Suppressor macrophage (primary cell): ENCODE data around the gene RPL10A.
"Not testable (repeated sequence)": the region's sequence is repeated elsewhere in the genome, so short reads cannot be mapped to it uniquely, and the experiment has no call there.

Experiments
- DNase-seq, 4 experiments: peaks; one replicate each; pipeline ENCODE4 v3.0.0-alpha.2; 2020 to 2022
- total RNA-seq, 17 experiments: gene quantifications; one replicate each; lab custom pipeline; 2026; ENCODE audit warnings: mixed read lengths in 6 of 17, inconsistent platforms in 3 of 17; lab: John Stamatoyannopoulos, UW

The RPL10A gene
- 110 to 312 (median 211) reads per million in 17 experiments for total RNA-seq

DNA sequence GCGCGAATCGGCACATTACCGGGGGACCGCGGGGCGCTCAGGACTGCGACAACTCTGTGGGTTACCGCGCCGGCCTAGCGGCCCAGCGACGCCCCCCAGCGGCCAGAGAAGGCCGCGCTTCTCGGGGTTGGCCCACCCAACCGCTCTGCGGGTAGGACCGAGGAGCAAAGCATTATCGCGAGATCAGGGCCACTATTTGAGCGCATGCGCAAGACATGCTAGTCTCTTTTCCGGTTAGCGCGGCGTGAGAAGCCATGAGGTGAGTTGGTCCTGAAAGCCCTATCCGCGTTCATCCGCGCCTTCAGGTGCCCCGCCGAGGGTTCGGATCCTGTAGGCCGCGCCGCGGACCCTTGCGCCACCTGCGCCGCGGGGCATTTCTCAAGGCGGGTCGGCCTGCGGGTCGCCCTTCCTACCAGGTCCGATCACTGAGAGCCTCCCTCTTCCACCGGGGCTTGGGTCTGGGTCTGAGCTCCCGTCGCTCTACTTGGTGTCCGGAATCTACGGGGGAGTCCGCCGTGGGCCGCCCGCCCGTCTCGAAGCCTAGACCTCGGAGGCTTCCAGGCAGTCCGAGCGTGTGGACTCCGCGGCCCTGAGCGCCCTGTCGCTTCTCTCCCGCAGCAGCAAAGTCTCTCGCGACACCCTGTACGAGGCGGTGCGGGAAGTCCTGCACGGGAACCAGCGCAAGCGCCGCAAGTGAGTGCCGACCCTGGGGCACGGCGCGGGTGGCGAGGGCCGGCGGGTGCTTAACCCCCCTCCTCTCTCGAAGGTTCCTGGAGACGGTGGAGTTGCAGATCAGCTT, at the start of gene RPL10A:
TSS of gene RPL10A (plus strand) at position 221 of the 799 bp plus-strand sequence. CDS start at position 255, 34 bp downstream.
- peak; percentile 98 to 99 (median 98) for DNase-seq

DNA sequence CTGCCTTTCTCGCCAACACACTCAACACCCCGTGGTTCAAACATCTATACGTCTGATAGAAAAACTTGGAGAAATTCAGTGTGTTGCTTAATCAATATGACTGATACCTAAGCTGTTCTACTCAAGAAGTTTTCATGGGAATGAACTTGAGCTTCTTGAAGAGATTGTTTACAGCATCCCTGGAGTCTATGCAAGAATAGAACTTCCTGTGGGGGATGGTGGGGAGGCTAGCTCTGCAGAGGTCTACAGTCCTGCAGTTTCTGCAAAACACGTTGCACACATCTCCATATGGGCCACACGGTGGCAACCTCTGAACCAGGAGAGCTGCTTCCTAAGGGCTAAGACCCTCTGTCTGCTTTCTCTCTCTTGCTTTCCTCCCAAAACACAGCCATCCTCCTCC, 48.8 kb upstream of the RPL10A start:
- peak in 3 of 4 experiments; percentile 30 to 51 (median 43) for DNase-seq

DNA sequence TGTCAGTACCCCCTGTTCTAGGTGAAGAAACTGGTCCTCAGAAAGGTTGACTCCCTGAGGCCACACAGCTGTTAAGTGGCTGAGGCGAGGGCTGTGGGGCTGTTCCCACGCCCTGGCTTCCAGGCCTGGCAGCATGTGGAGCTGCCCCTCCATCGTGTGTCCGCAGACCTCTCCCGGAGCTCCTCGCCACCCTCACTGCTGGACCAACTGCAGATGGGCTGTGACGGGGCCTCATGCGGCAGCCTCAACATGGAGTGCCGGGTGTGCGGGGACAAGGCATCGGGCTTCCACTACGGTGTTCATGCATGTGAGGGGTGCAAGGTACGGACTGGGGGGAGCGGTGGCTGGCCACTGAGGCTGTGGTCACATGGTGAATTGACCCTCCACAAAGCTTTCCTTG, 48.2 kb upstream of the RPL10A start:
- no peak for DNase-seq

- DNase-seq: no peak
Observed at GRCh38 chr6:35425284-35425683, 42.9 kb upstream of the RPL10A start.

GRCh38 chr6:35426074-35426473, 42.1 kb upstream of the RPL10A start:
- peak; percentile 64 to 84 (median 80) for DNase-seq

DNA sequence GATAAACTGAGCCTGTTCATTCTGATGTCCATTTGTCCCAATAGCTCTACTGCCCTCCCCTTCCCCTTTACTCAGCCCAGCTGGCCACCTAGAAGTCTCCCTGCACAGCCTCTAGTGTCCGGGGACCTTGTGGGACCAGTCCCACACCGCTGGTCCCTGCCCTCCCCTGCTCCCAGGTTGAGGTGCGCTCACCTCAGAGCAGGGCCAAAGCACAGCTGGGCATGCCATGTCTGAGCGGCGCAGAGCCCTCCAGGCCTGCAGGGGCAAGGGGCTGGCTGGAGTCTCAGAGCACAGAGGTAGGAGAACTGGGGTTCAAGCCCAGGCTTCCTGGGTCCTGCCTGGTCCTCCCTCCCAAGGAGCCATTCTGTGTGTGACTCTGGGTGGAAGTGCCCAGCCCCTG, 40.8 kb upstream of the RPL10A start:
- DNase-seq: no peak

- DNase-seq: no peak
Observed at GRCh38 chr6:35427851-35428321, 40.3 kb upstream of the RPL10A start.

GRCh38 chr6:35428421-35429149, 39.6 kb upstream of the RPL10A start:
- no peak for DNase-seq

DNA sequence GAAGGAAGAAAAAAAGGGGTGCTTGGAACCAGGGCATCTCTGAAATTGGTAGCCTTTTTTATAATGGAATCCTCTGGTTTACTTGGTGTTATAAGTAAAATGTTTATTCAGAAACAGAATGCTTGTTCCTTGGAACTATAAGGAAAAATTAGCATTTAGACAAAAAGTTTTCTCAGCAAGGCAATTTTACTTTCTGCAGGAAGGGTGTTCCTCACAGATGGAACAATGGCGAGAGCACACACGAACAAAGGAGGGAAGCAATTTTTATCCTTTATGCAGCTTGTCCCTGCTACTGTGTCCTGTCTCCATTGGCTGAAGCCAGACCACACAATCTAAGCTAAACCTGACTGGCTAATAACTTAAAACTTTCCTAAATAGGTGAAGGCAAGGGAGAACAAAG, 38.7 kb upstream of the RPL10A start:
- DNase-seq: no peak

DNA sequence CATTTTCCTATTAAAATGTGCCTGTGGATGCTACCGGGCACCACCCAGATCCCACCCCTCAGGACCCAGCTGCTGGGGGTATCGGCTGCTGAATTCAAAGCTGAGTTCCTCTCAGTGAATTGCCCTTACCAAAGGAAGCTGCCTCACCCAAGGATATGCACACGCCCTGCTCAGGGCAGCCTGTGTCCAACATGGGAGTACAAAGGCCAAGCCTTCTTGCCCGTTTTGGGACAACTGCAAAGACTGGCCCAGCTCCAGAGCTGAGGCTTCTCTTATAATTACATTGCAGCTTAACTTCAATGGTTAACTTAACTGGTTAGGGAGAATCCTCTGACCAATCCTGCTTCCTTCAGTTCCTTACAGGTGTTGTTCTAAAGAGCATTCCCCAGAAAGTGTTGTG, 35.9 kb upstream of the RPL10A start:
- no peak for DNase-seq

- not testable (repeated sequence) for DNase-seq
Observed at GRCh38 chr6:35432702-35433101, 35.5 kb upstream of the RPL10A start.

- no peak for DNase-seq
Observed at GRCh38 chr6:35435074-35435837, 32.9 kb upstream of the RPL10A start.

DNA sequence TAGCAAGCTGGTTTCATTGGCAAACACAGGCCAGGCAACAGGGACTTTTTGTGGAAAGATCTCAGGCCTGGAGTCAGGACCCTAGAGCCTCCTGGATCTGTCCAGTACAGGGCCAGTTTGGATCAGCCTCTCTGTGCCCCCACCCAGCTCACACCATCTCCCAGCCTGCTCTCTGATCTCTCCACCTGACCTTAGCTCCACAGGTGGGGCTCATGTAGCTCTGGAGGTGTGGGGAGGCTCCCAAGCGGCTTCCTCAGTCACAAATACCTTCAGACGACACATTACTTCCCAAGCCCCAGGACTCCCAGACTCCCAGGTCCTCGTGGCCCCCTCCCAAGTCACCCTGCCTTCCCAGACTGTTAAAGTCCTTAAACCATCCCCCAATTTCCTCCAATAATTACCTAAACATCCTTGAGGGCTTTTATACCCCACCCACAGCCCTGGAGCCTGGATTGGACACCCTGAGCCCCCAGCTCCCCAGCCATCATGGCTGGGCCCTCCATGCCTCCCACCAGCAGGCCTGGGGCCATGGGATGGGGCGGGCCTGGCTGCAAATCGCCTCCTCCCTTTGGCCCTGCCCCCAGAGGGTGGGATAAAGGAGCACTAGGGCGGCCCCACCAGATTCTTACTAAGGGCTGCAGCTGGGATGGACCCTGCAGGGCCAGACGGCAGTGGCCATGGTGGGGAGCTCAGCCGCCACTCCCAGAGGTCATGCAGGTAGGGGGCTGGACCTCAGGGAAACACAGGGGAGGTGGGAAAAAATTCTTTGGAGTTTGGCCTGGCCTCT, 31.9 kb upstream of the RPL10A start:
- DNase-seq: no peak

DNA sequence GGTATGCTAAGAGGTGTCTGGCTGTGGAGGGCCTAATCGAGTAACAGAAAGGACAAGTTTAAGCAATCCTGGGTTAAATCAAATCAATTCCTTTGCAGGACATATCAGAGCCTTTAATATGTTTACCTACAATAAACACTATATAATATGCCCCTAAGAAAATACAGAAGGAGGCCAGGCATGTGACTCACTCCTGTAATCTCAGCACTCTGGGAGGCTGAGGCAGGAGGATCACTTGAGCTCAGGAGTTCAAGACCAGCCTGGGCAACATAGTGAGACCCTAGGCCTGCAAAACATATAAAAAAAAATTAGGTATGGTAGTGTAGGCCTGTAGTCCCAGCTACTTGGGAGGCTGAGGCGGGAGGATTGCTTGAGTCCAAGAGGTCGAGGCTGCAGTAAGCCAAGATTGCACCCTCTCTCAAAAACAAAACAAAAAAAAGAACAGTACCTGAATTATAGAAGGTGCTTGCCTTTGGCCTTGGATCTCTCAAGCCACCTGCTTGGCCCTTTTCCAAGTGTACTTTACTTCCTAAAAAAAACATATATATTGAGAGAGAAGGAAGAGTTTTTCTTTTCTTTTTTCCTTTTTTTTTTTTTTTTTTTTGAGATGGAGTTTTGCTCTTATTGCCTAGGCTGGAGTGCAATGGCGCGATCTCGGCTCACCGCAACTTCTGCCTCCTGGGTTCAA, 29.7 kb upstream of the RPL10A start:
- DNase-seq: not testable (repeated sequence)

- DNase-seq: no peak
Observed at GRCh38 chr6:35439308-35439707, 28.9 kb upstream of the RPL10A start.

DNA sequence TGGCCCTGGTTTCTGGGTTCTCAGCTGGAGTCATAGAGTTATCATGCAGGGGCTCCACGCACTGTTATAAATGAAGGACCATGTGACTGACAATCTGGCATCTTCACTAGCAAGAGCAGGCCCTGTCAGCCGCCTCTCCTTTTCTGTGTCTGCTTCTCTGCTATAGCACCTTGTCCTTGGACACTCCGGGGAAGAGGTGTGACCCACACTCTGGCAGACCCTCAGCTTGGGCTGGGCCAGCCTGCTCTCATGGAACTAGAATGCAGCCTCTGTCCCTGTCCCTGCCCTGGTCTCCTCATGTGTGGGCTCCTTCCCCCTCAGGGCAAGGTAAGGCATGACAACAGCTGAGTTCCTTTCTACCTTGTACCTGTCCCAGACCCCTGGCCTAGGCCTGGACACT, 27.0 kb upstream of the RPL10A start:
- no peak for DNase-seq

DNA sequence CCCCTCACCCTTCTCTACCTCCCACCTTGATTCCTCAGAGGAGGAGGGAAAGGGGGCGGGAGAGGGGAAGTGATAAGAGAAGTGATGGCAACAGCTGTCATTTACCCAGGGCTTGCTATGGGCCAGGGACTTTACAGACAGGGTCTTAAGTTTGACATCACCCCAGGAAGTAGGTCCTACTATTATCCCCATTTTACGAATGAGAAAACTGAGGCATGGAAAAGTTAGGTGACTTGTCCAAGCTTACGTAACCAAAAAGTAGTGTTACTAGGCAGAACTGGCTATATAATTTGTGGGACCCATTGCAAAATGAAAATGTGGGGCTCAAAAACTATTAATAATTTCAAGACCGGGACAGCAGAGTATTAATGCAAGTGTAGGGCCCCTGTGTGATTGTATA, 26.6 kb upstream of the RPL10A start:
- DNase-seq: no peak

GRCh38 chr6:35442693-35443092, 25.5 kb upstream of the RPL10A start:
- no peak for DNase-seq

DNA sequence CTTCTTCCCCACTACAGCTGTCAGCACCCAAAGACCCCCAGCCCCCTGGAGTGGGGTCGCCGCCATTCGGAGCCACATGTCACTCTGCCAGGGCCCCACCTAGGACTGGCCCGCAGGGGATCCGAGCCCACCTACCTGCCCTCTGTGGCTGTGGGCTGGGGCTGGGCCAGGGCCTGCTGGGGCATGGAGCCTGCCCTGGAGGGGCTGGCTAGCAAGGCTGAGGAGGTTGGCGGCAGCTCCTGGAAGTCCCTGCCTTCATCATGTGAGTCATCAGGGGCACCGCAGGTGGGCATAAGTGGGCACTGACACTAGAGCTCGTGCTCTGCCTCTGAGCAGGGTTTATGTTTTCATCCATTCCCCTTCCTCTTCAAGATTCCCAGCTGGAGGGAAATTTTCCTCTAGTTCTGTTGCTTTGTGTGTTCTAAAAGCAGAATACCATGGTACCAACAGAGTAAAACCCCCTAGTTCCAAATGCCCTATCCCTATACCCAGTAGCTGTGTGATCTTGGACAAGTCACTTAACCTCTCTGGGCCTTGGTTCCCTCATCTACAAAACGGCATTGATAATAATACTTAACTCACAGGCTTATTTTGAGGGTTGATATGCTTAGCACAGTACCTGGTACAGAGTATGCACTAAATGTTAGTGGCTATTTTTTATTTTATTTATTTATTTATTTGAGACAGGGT, 24.7 kb upstream of the RPL10A start:
- no peak for DNase-seq

GRCh38 chr6:35445691-35446090, 22.5 kb upstream of the RPL10A start:
- no peak for DNase-seq

- DNase-seq: no peak
Observed at GRCh38 chr6:35448191-35448590, 20.0 kb upstream of the RPL10A start.
